IMR-90 (cell line): ENCODE results near the gene POGK. TPM values are rescaled to one million over a fixed set of nuclear protein-coding genes. Genes with fewer than 3 reads are reported as not detected.

ENCODE experiments used
- ATAC-seq: fragments of 200-7000 bp; cut with Tn5 transposase; 2 replicates; pipeline ENCODE4 v1.9.1; 2020; ENCODE audit warnings: low read depth, mild to moderate bottlenecking, moderate library complexity
- BruUV-seq: library from RNA; stranded (reverse); fragments of 400-500 nt; replicated peaks from 2 replicates; lab custom pipeline; 2021; lab: Mats Ljungman, UMichigan
- CTCF ChIA-PET: fragments of 300-600 bp; formaldehyde crosslinking; extraction: SDS; loops from one replicate; lab custom pipeline; 2021; ENCODE audit warnings: antibody characterized with exemption; lab: Yijun Ruan, JAX
- POLR2A ChIA-PET: fragments of 300-600 bp; sonication (Branson Sonifier 250); formaldehyde crosslinking; loops from one replicate; lab custom pipeline; 2022; ENCODE audit warnings: antibody characterized with exemption; ENCODE audit not compliant: unreplicated experiment; lab: Charles Lee
- DNase-seq: peaks from one replicate; pipeline ENCODE4 v3.0.0; 2013
- H2AFZ ChIP-seq: replicated peaks from 2 replicates; pipeline ENCODE3; 2013; ENCODE audit warnings: low read length, mild to moderate bottlenecking; ENCODE audit not compliant: poor library complexity
- H2AK5ac ChIP-seq: 2 replicates; pipeline ENCODE4 v1.6.1; 2013; ENCODE audit warnings: low read depth, low read length, inconsistent platforms
- H2AK9ac ChIP-seq: replicated peaks from 2 replicates; pipeline ENCODE3; 2013; ENCODE audit warnings: mild to moderate bottlenecking, low read depth, low read length, moderate library complexity; ENCODE audit not compliant: poor library complexity
- H2BK120ac ChIP-seq: 2 replicates; pipeline ENCODE4 v1.6.1; 2013; ENCODE audit warnings: low read depth, low read length, inconsistent platforms
- H2BK15ac ChIP-seq: 3 replicates; pipeline ENCODE4 v1.6.1; 2013; ENCODE audit warnings: low read depth, low read length, inconsistent platforms
- H2BK20ac ChIP-seq: 2 replicates; pipeline ENCODE4 v1.6.1; 2013; ENCODE audit warnings: low read depth, mild to moderate bottlenecking, inconsistent platforms, low read length, moderate library complexity
- H2BK5ac ChIP-seq: 2 replicates; pipeline ENCODE4 v1.6.1; 2013; ENCODE audit warnings: mild to moderate bottlenecking, low read depth, low read length, inconsistent platforms; ENCODE audit not compliant: poor library complexity, severe bottlenecking
- H3K14ac ChIP-seq: replicated peaks from 2 replicates; pipeline ENCODE4 v1.6.1; 2013; ENCODE audit warnings: low read depth, low read length, inconsistent platforms
- H3K18ac ChIP-seq: 2 replicates; pipeline ENCODE4 v1.6.1; 2013; ENCODE audit warnings: low read depth, low read length, control low read depth
- H3K23ac ChIP-seq: 2 replicates; pipeline ENCODE4 v1.6.1; 2013; ENCODE audit warnings: low read depth, low read length, inconsistent platforms
- H3K27ac ChIP-seq: 2 replicates; pipeline ENCODE4 v1.5.1; 2013; ENCODE audit warnings: mild to moderate bottlenecking, control low read depth, low read length; ENCODE audit not compliant: insufficient read depth
- H3K27me3 ChIP-seq: 2 replicates; pipeline ENCODE4 v1.6.1; 2013; ENCODE audit warnings: low read length; ENCODE audit not compliant: control insufficient read depth, insufficient read depth
- H3K36me3 ChIP-seq: 2 replicates; pipeline ENCODE4 v1.6.1; 2013; ENCODE audit warnings: low read length, mixed read lengths; ENCODE audit not compliant: control insufficient read depth, insufficient read depth
- H3K4ac ChIP-seq: 2 replicates; pipeline ENCODE4 v1.6.1; 2013; ENCODE audit warnings: low read depth, low read length, inconsistent platforms
- H3K4me1 ChIP-seq: 2 replicates; pipeline ENCODE4 v1.6.1; 2013; ENCODE audit warnings: low read length, mixed read lengths; ENCODE audit not compliant: control insufficient read depth, insufficient read depth
- H3K4me2 ChIP-seq: 2 replicates; pipeline ENCODE4 v1.6.1; 2013; ENCODE audit warnings: low read depth, mild to moderate bottlenecking, control low read depth, low read length, moderate library complexity
- H3K4me3 ChIP-seq: 2 replicates; pipeline ENCODE4 v1.5.1; 2013; ENCODE audit warnings: low read depth, mild to moderate bottlenecking, control low read depth, low read length, moderate library complexity; ENCODE audit not compliant: insufficient read depth
- H3K56ac ChIP-seq: 2 replicates; pipeline ENCODE4 v1.6.1; 2013; ENCODE audit warnings: low read length, inconsistent platforms; ENCODE audit not compliant: insufficient read depth; ENCODE audit errors: extremely low read depth
- H3K79me1 ChIP-seq, 2 experiments: 2 replicates each; pipeline ENCODE4 v1.6.1; 2013; ENCODE audit warnings: low read length in 2 of 2, inconsistent platforms in 1 of 2, low read depth in 1 of 2
- H3K9ac ChIP-seq: 2 replicates; pipeline ENCODE4 v1.6.1; 2013; ENCODE audit warnings: low read depth, low read length, control low read depth
- H3K9me1 ChIP-seq: 2 replicates; pipeline ENCODE4 v1.6.1; 2013; ENCODE audit warnings: low read length, inconsistent platforms; ENCODE audit not compliant: insufficient read depth
- H3K9me3 ChIP-seq: 2 replicates; pipeline ENCODE4 v1.6.1; 2013; ENCODE audit warnings: low read length; ENCODE audit not compliant: control insufficient read depth, insufficient read depth
- H4K20me1 ChIP-seq: 2 replicates; pipeline ENCODE4 v1.6.1; 2013; ENCODE audit warnings: low read length, inconsistent platforms; ENCODE audit not compliant: insufficient read depth
- H4K5ac ChIP-seq: 2 replicates; pipeline ENCODE4 v1.6.1; 2013; ENCODE audit warnings: mild to moderate bottlenecking, low read depth, low read length, control low read depth
- H4K8ac ChIP-seq, 2 experiments: 2 replicates each; pipeline ENCODE4 v1.6.1; 2013; ENCODE audit warnings: low read depth in 2 of 2, low read length in 2 of 2, control low read depth in 1 of 2, inconsistent platforms in 1 of 2
- H4K91ac ChIP-seq: 2 replicates; pipeline ENCODE4 v1.6.1; 2013; ENCODE audit warnings: low read depth, low read length, inconsistent platforms; ENCODE audit not compliant: insufficient read depth
- CEBPB ChIP-seq: IDR thresholded peaks from 2 replicates; pipeline ENCODE4 v1.6.1; 2012; ENCODE audit warnings: low read depth, low read length, improper control_type of control experiment
- ELK1 ChIP-seq: fragments of 150-350 bp; IDR thresholded peaks from 2 replicates; pipeline ENCODE4 v1.6.1; 2016; ENCODE audit warnings: low read depth, mild to moderate bottlenecking, low read length, moderate library complexity, borderline replicate concordance
- RCOR1 ChIP-seq: IDR thresholded peaks from 2 replicates; pipeline ENCODE4 v1.6.1; 2012; ENCODE audit warnings: mild to moderate bottlenecking, low read length, improper control_type of control experiment; ENCODE audit not compliant: insufficient replicate concordance
- WGBS, 2 experiments: methylation state at CpG; one replicate each; pipeline versions ENCODE4 v1.1.5 to v1.1.7; 2013; ENCODE audit warnings: missing lambda C conversion rate in 2 of 2; ENCODE audit not compliant: insufficient read length in 1 of 2; ENCODE audit errors: extremely low coverage in 2 of 2; 5-methylcytosine and 5-hydroxymethylcytosine counted together
- dilution Hi-C: fragments of 300-500 bp; cut with HindIII; formaldehyde crosslinking; loops from one replicate; pipeline ENCODE4 v1.14.3; 2018; ENCODE audit warnings: low sequenced_read_pairs; ENCODE audit not compliant: unreplicated experiment
- in situ Hi-C: fragments of 300-500 bp; cut with MboI; formaldehyde crosslinking; loops from 3 replicates; pipeline ENCODE4 v1.14.3; 2019; ENCODE audit warnings: low sequenced_read_pairs, inconsistent platforms, mixed read lengths
- intact Hi-C: fragments of 100-400 bp; cut with micrococcal nuclease; formaldehyde crosslinking; loops from 2 replicates; pipeline ENCODE4 v1.10.0; 2022
- polyA plus RNA-seq, 3 experiments: library from polyadenylated mRNA; depleted of rRNA; stranded (reverse); fragments of >200 nt; gene quantifications; 2 replicates each; pipeline ENCODE4 v1.2.3, GENCODE V29; 2012; ENCODE audit warnings: low replicate concordance in 1 of 3
- total RNA-seq: library from RNA; depleted of rRNA; stranded (reverse); fragments of >200 nt; gene quantifications from 2 replicates; pipeline ENCODE4 v1.2.3, GENCODE V29; 2012

POGK gene
- total and polyA plus RNA-seq, 2 of the 4 experiments (the other 2 are of a cell fraction): 11.3 to 25.6 TPM

GRCh38 chr1:166874464-166874863 lies 35.2 kb downstream of the POGK start:
- no peak overlapping the region for H4K8ac ChIP-seq
- no peak overlapping the region for H2BK5ac ChIP-seq
- no peak overlapping the region for H4K91ac ChIP-seq
- no peak overlapping the region for H2AK5ac ChIP-seq
- no peak overlapping the region for H3K9ac ChIP-seq
- no peaks in the 10 kb centered on the region for H3K9me3 ChIP-seq
- ChIA-PET POLR2A (no interaction called here), CTCF (interaction anchor here (1.0 kb wide), 1 partner anchor 36 kb away, joined by 3 read pairs; no protein-coding TSS in a partner anchor)
- in situ Hi-C loops (no loop called here), intact Hi-C loops (no loop called here), dilution Hi-C loops (no loop called here)
- no peak for DNase-seq
- no peak overlapping the region for H3K4me3 ChIP-seq
- no peak overlapping the region for H3K23ac ChIP-seq
- no peak overlapping the region for H3K14ac ChIP-seq
- H4K5ac ChIP-seq: no peak overlapping the region
- no peaks in the 10 kb centered on the region for H3K27me3 ChIP-seq
- H3K4me1 ChIP-seq: peaks cover 2% of the 10 kb centered on the region; the same call in 1 of the 2 replicates
- no peak overlapping the region for H2BK15ac ChIP-seq
- ATAC-seq: no peak
- no peaks in the 10 kb centered on the region; the same call in 1 of the 2 replicates for H4K20me1 ChIP-seq
- H3K79me1 ChIP-seq: peaks cover 28 to 30% of the 10 kb centered on the region in 2 experiments
- 100% methylated on average over 3 of the region's 8 CpGs; no CpG with 5 or more reads in 1 of the 2 experiments for WGBS, 2 experiments
- H2BK120ac ChIP-seq: no peak overlapping the region
- H3K18ac ChIP-seq: no peak overlapping the region
- H3K4me2 ChIP-seq: no peak overlapping the region
- H3K27ac ChIP-seq: no peak overlapping the region
- no peak overlapping the region for H3K56ac ChIP-seq
- no TSS peak for BruUV-seq
- H3K4ac ChIP-seq: no peak overlapping the region
- H2AFZ ChIP-seq: no peak overlapping the region
- H3K36me3 ChIP-seq: no peaks in the 10 kb centered on the region; the same call in 1 of the 2 replicates
- no peak overlapping the region for H2BK20ac ChIP-seq
- no peak for TF ChIP-seq ELK1
- TF ChIP-seq CEBPB: no peak
- no peak for TF ChIP-seq RCOR1
- H2AK9ac ChIP-seq: no peak overlapping the region
- peaks cover 5% of the 10 kb centered on the region; the same call in 1 of the 2 replicates for H3K9me1 ChIP-seq
